ENCODE measurements around the gene CCDC157.

CCDC157 gene

GRCh38 chr22:30420347-30421125 is 63.7 kb downstream of the CCDC157 start:
- no peak for TF ChIP-seq CTCF (IDR thresholded peaks at IDR 0.05; ENCODE audit: low read depth, low read length)
- peak; percentile 89 to 92 for DNase-seq (ENCODE audit: low read depth in 2 of 2)
- no peak overlapping the region for H3K4me3 ChIP-seq (replicated peaks in 1 of 2; ENCODE audit: low read depth in 2 of 2, low read length in 2 of 2)

GRCh38 chr22:30421695-30422480 is 65.1 kb downstream of the CCDC157 start:
- DNase-seq (ENCODE audit: low read depth in 2 of 2) = peak in 1 of 2 donors; percentile 40
- no peak for TF ChIP-seq CTCF (IDR thresholded peaks at IDR 0.05; ENCODE audit: low read depth, low read length)
- no peak overlapping the region for H3K4me3 ChIP-seq (replicated peaks in 1 of 2; ENCODE audit: low read depth in 2 of 2, low read length in 2 of 2)

DNA sequence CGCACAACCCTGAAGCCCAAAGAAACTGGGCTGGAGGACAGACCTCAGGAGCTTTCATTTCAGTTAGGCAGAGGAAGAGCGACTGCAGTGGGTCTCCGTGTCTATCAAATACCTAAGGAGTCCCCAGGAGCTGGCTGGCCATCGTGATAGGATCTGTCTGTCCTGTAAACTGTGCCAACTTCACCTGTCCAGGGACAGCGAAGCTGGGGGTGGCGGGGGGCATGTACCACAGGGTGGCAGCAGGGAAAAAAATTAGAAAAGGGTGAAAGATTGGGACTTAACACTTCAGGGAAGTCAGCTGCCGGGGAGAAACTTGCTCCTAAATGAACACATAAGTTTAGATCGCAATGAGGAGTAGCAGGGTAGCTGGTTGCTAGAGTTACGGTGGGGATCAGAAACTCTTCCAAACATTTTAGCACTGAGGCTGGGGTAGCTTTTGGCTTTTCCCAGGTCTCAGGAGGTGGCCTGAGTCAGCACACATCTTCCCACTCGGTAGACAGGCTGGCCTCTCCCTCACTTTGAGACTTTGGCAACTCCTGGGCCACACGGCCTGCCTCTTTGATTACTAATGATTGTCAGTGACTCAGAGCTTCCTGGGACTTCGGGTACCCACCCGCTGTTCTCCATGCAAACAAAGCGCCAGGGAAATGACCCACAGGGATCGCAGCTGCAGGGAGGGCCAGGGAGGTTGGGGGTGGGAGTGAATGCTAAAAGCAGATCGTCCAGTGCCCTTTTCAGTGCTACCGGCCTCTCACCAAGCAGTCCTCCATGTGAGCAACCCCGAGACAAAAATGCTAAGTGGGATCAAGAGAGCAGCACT is 65.9 kb downstream of the CCDC157 start:
- peak overlapping the region; percentile 49 to 53 for H3K4me3 ChIP-seq (replicated peaks in 1 of 2; ENCODE audit: low read depth in 2 of 2, low read length in 2 of 2)
- DNase-seq (ENCODE audit: low read depth in 2 of 2) = peak; percentile 86 to 98
- TF ChIP-seq CTCF (IDR thresholded peaks at IDR 0.05; ENCODE audit: low read depth, low read length) = no peak

- peak overlapping the region; percentile 49 to 53 for H3K4me3 ChIP-seq (replicated peaks in 1 of 2; ENCODE audit: low read depth in 2 of 2, low read length in 2 of 2)
- peak; percentile 3 for TF ChIP-seq CTCF (IDR thresholded peaks at IDR 0.05; ENCODE audit: low read depth, low read length)
- no peak for DNase-seq (ENCODE audit: low read depth in 2 of 2)
Measured at GRCh38 chr22:30423301-30423958, 66.6 kb downstream of the CCDC157 start.

GRCh38 chr22:30423959-30424533 is 67.2 kb downstream of the CCDC157 start:
- TF ChIP-seq CTCF (IDR thresholded peaks at IDR 0.05; ENCODE audit: low read depth, low read length) = no peak
- peak overlapping the region; percentile 49 to 53 for H3K4me3 ChIP-seq (replicated peaks in 1 of 2; ENCODE audit: low read depth in 2 of 2, low read length in 2 of 2)
- peak; percentile 100 for DNase-seq (ENCODE audit: low read depth in 2 of 2)
